22Rv1 (cell line): ENCODE data around the gene YTHDF2.

Experiments used
- ZFX ChIP-seq: fragments of 450-650 bp; IDR thresholded peaks from 2 replicates; pipeline ENCODE4 v1.6.1; 2017; ENCODE audit warnings: antibody characterized with exemption, borderline replicate concordance
- TF ChIP-seq, protein P1 (sequence below): fragments of 450-650 bp; IDR thresholded peaks from 2 replicates; pipeline ENCODE4 v1.5.1; 2017; ENCODE audit warnings: mild to moderate bottlenecking

DNA sequence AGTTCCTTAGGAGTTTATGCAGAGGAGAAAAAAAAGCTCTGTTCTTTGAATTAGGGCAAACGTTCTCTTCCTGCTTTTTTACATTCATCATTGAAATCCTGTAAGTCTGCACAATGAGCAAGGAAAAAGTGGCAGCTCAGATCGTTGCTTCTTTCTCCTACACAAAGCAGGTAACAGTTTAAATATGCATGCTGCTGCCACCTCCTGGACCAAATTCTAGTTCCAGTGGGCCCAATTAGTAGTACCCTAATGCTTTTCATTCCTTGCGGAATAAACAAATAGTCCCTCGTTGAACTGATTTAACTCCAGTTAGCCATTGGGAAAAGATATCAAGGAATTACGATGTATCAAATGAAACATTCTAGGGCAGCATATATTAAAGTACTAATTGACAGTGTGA, 20.1 kb downstream of the YTHDF2 start:
- TF ChIP-seq, protein P1, sequence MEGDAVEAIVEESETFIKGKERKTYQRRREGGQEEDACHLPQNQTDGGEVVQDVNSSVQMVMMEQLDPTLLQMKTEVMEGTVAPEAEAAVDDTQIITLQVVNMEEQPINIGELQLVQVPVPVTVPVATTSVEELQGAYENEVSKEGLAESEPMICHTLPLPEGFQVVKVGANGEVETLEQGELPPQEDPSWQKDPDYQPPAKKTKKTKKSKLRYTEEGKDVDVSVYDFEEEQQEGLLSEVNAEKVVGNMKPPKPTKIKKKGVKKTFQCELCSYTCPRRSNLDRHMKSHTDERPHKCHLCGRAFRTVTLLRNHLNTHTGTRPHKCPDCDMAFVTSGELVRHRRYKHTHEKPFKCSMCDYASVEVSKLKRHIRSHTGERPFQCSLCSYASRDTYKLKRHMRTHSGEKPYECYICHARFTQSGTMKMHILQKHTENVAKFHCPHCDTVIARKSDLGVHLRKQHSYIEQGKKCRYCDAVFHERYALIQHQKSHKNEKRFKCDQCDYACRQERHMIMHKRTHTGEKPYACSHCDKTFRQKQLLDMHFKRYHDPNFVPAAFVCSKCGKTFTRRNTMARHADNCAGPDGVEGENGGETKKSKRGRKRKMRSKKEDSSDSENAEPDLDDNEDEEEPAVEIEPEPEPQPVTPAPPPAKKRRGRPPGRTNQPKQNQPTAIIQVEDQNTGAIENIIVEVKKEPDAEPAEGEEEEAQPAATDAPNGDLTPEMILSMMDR, result peak; percentile 40
- no peak for TF ChIP-seq ZFX
